H1 (cell line): ENCODE data around the gene LRBA. TPM values are rescaled to one million over a fixed set of nuclear protein-coding genes. Genes with fewer than 3 reads are reported as not detected.

ENCODE experiments used
- CTBP2 ChIP-seq: IDR thresholded peaks from 2 replicates; pipeline ENCODE4 v1.7.0; 2011; ENCODE audit warnings: borderline replicate concordance, mild to moderate bottlenecking, moderate library complexity, mixed read lengths, low read length; ENCODE audit not compliant: insufficient read depth, insufficient read length
- GABPA ChIP-seq: IDR thresholded peaks from 2 replicates; pipeline ENCODE4 v1.6.1; 2011; ENCODE audit warnings: mild to moderate bottlenecking, low read length, moderate library complexity, borderline replicate concordance; ENCODE audit not compliant: insufficient read depth
- JUND ChIP-seq: IDR thresholded peaks from 2 replicates; pipeline ENCODE4 v1.6.1; 2011; ENCODE audit warnings: mild to moderate bottlenecking, improper control_type of control experiment, low read length
- NANOG ChIP-seq: IDR thresholded peaks from 2 replicates; pipeline ENCODE4 v1.6.1; 2011; ENCODE audit warnings: low read length, low read depth, mild to moderate bottlenecking, inconsistent platforms; ENCODE audit not compliant: insufficient read depth, poor library complexity, severe bottlenecking
- RAD21 ChIP-seq, 2 experiments: IDR thresholded peaks in 1 of 2; conservative IDR thresholded peaks in 1 of 2; 2 replicates each; pipeline ENCODE4 v1.6.1; 2011; ENCODE audit warnings: low read depth in 2 of 2, low read length in 2 of 2, improper control_type of control experiment in 1 of 2, inconsistent platforms in 1 of 2, mild to moderate bottlenecking in 1 of 2, moderate library complexity in 1 of 2
- SIN3A ChIP-seq, 2 experiments: IDR thresholded peaks in 1 of 2; conservative IDR thresholded peaks in 1 of 2; 2 replicates each; pipeline ENCODE4 v1.6.1; 2011 to 2012; ENCODE audit warnings: low read length in 2 of 2, improper control_type of control experiment in 1 of 2, low read depth in 1 of 2, mild to moderate bottlenecking in 1 of 2
- SIX5 ChIP-seq: IDR thresholded peaks from 2 replicates; pipeline ENCODE4 v1.6.1; 2011; ENCODE audit warnings: mild to moderate bottlenecking, low read depth, low read length
- polyA plus RNA-seq, 7 experiments: library from polyadenylated mRNA; depleted of rRNA in 3 of 7; stranded (reverse) in 5 of 7; unstranded in 2 of 7; fragments of >200 nt in 5 of 7; fragments of 200-250 nt in 2 of 7; gene quantifications; 1 replicate in 5 of 7; 2 replicates in 1 of 7; 4 replicates in 1 of 7; pipeline versions ENCODE4 v1.2.1 to v1.2.3, GENCODE V29; 2011 to 2013; ENCODE audit warnings: missing spikeins in 2 of 7, mixed read lengths in 2 of 7
- total RNA-seq: library from RNA; stranded (reverse); fragmentation: NEBNext Ultra II Directional; extraction: Animal tissue kit (Norgen Biotek cat#: 25700); gene quantifications from 2 replicates; pipeline ENCODE4 v1.2.1, GENCODE V29; 2021
- TF ChIP-seq, protein P1 (sequence below): fragments of 300-600 bp; sonication (generic); IDR thresholded peaks from 2 replicates; pipeline ENCODE4 v1.7.1; 2012; ENCODE audit warnings: low read length, moderate library complexity, mild to moderate bottlenecking, inconsistent platforms; ENCODE audit not compliant: insufficient replicate concordance
- TF ChIP-seq, protein P2 (sequence below): IDR thresholded peaks from 2 replicates; pipeline ENCODE4 v1.6.1; 2012; ENCODE audit warnings: inconsistent platforms
- TF ChIP-seq, protein P3 (sequence below): IDR thresholded peaks from 2 replicates; pipeline ENCODE4 v1.6.1; 2012; ENCODE audit warnings: inconsistent platforms

The LRBA gene
- total and polyA plus RNA-seq, 2 of the 8 experiments (the other 6 are each of a cell fraction or from before 2014, with no cell fraction given), result 54.6 to 83.2 TPM

DNA sequence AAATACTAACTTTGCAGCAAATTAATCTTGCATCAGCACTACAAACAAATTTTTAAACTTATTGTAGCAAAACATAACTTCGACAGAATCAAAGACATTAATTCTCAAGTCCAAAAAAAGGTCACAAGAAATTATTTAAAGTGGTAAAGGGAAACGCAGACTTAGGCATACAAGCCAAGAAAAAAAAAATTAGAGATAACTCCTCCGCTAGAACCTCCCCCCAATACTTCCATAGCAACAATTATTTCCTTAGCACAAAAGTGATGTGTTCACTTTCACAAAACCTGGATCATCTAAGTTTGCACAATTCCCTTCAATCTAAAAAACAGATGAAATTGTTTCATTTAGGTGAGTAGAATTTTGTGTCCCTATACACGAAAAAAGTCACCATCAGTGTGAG, 1.1 kb downstream of the LRBA start (continued):
- TF ChIP-seq, protein P1, sequence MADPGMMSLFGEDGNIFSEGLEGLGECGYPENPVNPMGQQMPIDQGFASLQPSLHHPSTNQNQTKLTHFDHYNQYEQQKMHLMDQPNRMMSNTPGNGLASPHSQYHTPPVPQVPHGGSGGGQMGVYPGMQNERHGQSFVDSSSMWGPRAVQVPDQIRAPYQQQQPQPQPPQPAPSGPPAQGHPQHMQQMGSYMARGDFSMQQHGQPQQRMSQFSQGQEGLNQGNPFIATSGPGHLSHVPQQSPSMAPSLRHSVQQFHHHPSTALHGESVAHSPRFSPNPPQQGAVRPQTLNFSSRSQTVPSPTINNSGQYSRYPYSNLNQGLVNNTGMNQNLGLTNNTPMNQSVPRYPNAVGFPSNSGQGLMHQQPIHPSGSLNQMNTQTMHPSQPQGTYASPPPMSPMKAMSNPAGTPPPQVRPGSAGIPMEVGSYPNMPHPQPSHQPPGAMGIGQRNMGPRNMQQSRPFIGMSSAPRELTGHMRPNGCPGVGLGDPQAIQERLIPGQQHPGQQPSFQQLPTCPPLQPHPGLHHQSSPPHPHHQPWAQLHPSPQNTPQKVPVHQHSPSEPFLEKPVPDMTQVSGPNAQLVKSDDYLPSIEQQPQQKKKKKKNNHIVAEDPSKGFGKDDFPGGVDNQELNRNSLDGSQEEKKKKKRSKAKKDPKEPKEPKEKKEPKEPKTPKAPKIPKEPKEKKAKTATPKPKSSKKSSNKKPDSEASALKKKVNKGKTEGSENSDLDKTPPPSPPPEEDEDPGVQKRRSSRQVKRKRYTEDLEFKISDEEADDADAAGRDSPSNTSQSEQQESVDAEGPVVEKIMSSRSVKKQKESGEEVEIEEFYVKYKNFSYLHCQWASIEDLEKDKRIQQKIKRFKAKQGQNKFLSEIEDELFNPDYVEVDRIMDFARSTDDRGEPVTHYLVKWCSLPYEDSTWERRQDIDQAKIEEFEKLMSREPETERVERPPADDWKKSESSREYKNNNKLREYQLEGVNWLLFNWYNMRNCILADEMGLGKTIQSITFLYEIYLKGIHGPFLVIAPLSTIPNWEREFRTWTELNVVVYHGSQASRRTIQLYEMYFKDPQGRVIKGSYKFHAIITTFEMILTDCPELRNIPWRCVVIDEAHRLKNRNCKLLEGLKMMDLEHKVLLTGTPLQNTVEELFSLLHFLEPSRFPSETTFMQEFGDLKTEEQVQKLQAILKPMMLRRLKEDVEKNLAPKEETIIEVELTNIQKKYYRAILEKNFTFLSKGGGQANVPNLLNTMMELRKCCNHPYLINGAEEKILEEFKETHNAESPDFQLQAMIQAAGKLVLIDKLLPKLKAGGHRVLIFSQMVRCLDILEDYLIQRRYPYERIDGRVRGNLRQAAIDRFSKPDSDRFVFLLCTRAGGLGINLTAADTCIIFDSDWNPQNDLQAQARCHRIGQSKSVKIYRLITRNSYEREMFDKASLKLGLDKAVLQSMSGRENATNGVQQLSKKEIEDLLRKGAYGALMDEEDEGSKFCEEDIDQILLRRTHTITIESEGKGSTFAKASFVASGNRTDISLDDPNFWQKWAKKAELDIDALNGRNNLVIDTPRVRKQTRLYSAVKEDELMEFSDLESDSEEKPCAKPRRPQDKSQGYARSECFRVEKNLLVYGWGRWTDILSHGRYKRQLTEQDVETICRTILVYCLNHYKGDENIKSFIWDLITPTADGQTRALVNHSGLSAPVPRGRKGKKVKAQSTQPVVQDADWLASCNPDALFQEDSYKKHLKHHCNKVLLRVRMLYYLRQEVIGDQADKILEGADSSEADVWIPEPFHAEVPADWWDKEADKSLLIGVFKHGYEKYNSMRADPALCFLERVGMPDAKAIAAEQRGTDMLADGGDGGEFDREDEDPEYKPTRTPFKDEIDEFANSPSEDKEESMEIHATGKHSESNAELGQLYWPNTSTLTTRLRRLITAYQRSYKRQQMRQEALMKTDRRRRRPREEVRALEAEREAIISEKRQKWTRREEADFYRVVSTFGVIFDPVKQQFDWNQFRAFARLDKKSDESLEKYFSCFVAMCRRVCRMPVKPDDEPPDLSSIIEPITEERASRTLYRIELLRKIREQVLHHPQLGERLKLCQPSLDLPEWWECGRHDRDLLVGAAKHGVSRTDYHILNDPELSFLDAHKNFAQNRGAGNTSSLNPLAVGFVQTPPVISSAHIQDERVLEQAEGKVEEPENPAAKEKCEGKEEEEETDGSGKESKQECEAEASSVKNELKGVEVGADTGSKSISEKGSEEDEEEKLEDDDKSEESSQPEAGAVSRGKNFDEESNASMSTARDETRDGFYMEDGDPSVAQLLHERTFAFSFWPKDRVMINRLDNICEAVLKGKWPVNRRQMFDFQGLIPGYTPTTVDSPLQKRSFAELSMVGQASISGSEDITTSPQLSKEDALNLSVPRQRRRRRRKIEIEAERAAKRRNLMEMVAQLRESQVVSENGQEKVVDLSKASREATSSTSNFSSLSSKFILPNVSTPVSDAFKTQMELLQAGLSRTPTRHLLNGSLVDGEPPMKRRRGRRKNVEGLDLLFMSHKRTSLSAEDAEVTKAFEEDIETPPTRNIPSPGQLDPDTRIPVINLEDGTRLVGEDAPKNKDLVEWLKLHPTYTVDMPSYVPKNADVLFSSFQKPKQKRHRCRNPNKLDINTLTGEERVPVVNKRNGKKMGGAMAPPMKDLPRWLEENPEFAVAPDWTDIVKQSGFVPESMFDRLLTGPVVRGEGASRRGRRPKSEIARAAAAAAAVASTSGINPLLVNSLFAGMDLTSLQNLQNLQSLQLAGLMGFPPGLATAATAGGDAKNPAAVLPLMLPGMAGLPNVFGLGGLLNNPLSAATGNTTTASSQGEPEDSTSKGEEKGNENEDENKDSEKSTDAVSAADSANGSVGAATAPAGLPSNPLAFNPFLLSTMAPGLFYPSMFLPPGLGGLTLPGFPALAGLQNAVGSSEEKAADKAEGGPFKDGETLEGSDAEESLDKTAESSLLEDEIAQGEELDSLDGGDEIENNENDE, result no peak
- TF ChIP-seq SIX5 (no peak), CTBP2 (no peak), NANOG (no peak), RAD21 (IDR thresholded peaks at IDR 0.05 in 1 of 2, conservative IDR thresholded peaks at IDR 0.05 in 1 of 2; ENCODE audit: low read depth in 2 of 2, low read length in 2 of 2) (no peak), GABPA (no peak), JUND (no peak), SIN3A (conservative IDR thresholded peaks at IDR 0.05 in 1 of 2, IDR thresholded peaks at IDR 0.05 in 1 of 2; ENCODE audit: low read depth in 1 of 2, low read length in 2 of 2) (no peak)
- TF ChIP-seq, protein P2, sequence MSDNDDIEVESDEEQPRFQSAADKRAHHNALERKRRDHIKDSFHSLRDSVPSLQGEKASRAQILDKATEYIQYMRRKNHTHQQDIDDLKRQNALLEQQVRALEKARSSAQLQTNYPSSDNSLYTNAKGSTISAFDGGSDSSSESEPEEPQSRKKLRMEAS, result no peak
- TF ChIP-seq, protein P3, sequence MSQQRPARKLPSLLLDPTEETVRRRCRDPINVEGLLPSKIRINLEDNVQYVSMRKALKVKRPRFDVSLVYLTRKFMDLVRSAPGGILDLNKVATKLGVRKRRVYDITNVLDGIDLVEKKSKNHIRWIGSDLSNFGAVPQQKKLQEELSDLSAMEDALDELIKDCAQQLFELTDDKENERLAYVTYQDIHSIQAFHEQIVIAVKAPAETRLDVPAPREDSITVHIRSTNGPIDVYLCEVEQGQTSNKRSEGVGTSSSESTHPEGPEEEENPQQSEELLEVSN, result no peak
